Measurements from ENCODE around the gene TEX13B. TPM values are rescaled to one million over a fixed set of nuclear protein-coding genes. Genes with fewer than 3 reads are reported as not detected.

Gene TEX13B, protein sequence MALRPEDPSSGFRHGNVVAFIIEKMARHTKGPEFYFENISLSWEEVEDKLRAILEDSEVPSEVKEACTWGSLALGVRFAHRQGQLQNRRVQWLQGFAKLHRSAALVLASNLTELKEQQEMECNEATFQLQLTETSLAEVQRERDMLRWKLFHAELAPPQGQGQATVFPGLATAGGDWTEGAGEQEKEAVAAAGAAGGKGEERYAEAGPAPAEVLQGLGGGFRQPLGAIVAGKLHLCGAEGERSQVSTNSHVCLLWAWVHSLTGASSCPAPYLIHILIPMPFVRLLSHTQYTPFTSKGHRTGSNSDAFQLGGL
- total RNA-seq: not detected
- not detected for polyA plus RNA-seq (ENCODE audit: insufficient read length in 2 of 2)
- long read RNA-seq, donor 1: 0 reads
- long read RNA-seq, donor 2: 0 reads
- long read RNA-seq, donor 3: 0 reads
- long read RNA-seq, donor 4: 0 reads

- Histone ChIP-seq H3K4me3 (ENCODE audit: low read depth, low read length) (no peak within 1 kb of the TSS), H3K36me3 (ENCODE audit: control insufficient read depth, insufficient read depth, low read length) (no peaks in the 10 kb centered on the region), H3K27ac (ENCODE audit: low read depth, low read length) (no peak within 1 kb of the TSS), H3K9me3 (ENCODE audit: control insufficient read depth, insufficient read depth, low read length) (no peaks in the 10 kb centered on the region), H3K27me3 (ENCODE audit: control insufficient read depth, insufficient read depth, low read length) (no peaks in the 10 kb centered on the region), H3K4me1 (ENCODE audit: control insufficient read depth, insufficient read depth, low read length) (no peaks in the 10 kb centered on the region)
- DNase-seq (ENCODE audit: low read depth in 4 of 6, low spot score in 6 of 6): no peak
- WGBS (ENCODE audit: insufficient coverage): 58% methylated on average over 3 of the region's 6 CpGs
Measured at GRCh38 chrX:107982356-107982755, at the start of gene TEX13B. Gene TEX13B (minus strand): TSS chrX:107982370. CDS start chrX:107982127, 243 bp downstream.

- no peak for DNase-seq (ENCODE audit: low read depth in 4 of 6, low spot score in 6 of 6)
- Histone ChIP-seq H3K4me3 (ENCODE audit: low read depth, low read length) (no peak overlapping the region), H3K27me3 (ENCODE audit: control insufficient read depth, insufficient read depth, low read length) (peaks cover 6% of the 10 kb centered on the region), H3K27ac (ENCODE audit: low read depth, low read length) (no peak overlapping the region), H3K36me3 (ENCODE audit: control insufficient read depth, insufficient read depth, low read length) (no peaks in the 10 kb centered on the region), H3K4me1 (ENCODE audit: control insufficient read depth, insufficient read depth, low read length) (no peaks in the 10 kb centered on the region), H3K9me3 (ENCODE audit: control insufficient read depth, insufficient read depth, low read length) (no peaks in the 10 kb centered on the region)
- WGBS (ENCODE audit: insufficient coverage): 82% methylated on average over 2 of the region's 5 CpGs
Measured at GRCh38 chrX:108029928-108030711, 48.0 kb upstream of the TEX13B start.

- H3K27ac ChIP-seq (ENCODE audit: low read depth, low read length): no peak overlapping the region
- H3K4me3 ChIP-seq (ENCODE audit: low read depth, low read length): no peak overlapping the region
- no peaks in the 10 kb centered on the region for H3K9me3 ChIP-seq (ENCODE audit: control insufficient read depth, insufficient read depth, low read length)
- H3K27me3 ChIP-seq (ENCODE audit: control insufficient read depth, insufficient read depth, low read length): peaks cover 4% of the 10 kb centered on the region
- WGBS (ENCODE audit: insufficient coverage): no CpG with 5 or more reads among the region's 1 CpG
- H3K36me3 ChIP-seq (ENCODE audit: control insufficient read depth, insufficient read depth, low read length): no peaks in the 10 kb centered on the region
- no peaks in the 10 kb centered on the region for H3K4me1 ChIP-seq (ENCODE audit: control insufficient read depth, insufficient read depth, low read length)
- DNase-seq (ENCODE audit: low read depth in 4 of 6, low spot score in 6 of 6): no peak
Measured at GRCh38 chrX:108028854-108029253, 46.7 kb upstream of the TEX13B start.

GRCh38 chrX:108025954-108026600, 43.9 kb upstream of the TEX13B start:
- DNase-seq (ENCODE audit: low read depth in 4 of 6, low spot score in 6 of 6): no peak
- H3K4me1 ChIP-seq (ENCODE audit: control insufficient read depth, insufficient read depth, low read length): no peaks in the 10 kb centered on the region
- H3K9me3 ChIP-seq (ENCODE audit: control insufficient read depth, insufficient read depth, low read length): no peaks in the 10 kb centered on the region
- WGBS (ENCODE audit: insufficient coverage): 63% methylated on average over 1 of the region's 2 CpGs
- no peaks in the 10 kb centered on the region for H3K36me3 ChIP-seq (ENCODE audit: control insufficient read depth, insufficient read depth, low read length)
- H3K27ac ChIP-seq (ENCODE audit: low read depth, low read length): no peak overlapping the region
- peaks cover 3% of the 10 kb centered on the region for H3K27me3 ChIP-seq (ENCODE audit: control insufficient read depth, insufficient read depth, low read length)
- no peak overlapping the region for H3K4me3 ChIP-seq (ENCODE audit: low read depth, low read length)

- no peak overlapping the region for H3K27ac ChIP-seq (ENCODE audit: low read depth, low read length)
- no peak for DNase-seq (ENCODE audit: low read depth in 4 of 6, low spot score in 6 of 6)
- WGBS (ENCODE audit: insufficient coverage): no CpG with 5 or more reads among the region's 1 CpG
Measured at GRCh38 chrX:108025376-108025775, 43.2 kb upstream of the TEX13B start.

DNA sequence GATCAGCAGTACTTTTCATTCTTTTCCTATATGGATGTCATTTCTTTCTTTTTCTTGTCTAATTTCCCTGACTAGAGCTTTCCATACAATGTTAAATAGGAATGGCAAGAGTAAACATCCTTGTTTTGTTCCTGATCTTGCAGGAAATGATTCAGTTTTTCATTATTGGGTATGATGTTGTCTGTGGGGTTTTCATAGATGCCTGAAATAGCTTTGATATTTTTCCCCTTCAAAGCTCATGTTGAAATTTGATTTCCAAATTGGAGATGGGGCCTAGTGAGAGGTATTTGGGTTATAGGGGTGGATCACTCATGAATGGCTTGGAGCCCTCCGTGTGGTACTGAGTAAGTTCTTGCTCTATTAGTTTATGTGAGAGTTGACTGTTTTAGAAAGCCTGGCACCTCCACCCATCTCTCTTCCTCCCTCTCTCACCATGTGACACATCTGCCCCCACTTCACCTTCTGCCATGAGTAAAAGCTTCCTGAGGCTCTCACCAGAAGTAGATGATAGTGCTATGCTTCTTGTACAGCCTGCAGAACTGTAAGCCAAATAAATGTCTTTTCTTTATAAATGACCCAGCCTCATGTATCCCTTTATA, 40.4 kb upstream of the TEX13B start:
- no CpG with 5 or more reads among the region's 1 CpG for WGBS (ENCODE audit: insufficient coverage)
- no peak for DNase-seq (ENCODE audit: low read depth in 4 of 6, low spot score in 6 of 6)
- Histone ChIP-seq H3K27me3 (ENCODE audit: control insufficient read depth, insufficient read depth, low read length) (peaks cover 9% of the 10 kb centered on the region), H3K4me3 (ENCODE audit: low read depth, low read length) (no peak overlapping the region), H3K36me3 (ENCODE audit: control insufficient read depth, insufficient read depth, low read length) (no peaks in the 10 kb centered on the region), H3K4me1 (ENCODE audit: control insufficient read depth, insufficient read depth, low read length) (no peaks in the 10 kb centered on the region), H3K27ac (ENCODE audit: low read depth, low read length) (no peak overlapping the region), H3K9me3 (ENCODE audit: control insufficient read depth, insufficient read depth, low read length) (no peaks in the 10 kb centered on the region)

More at GRCh38 chrX:108025376-108025775, 43.2 kb upstream of the TEX13B start:
- no peak overlapping the region for H3K4me3 ChIP-seq (ENCODE audit: low read depth, low read length)
- H3K9me3 ChIP-seq (ENCODE audit: control insufficient read depth, insufficient read depth, low read length): no peaks in the 10 kb centered on the region
- peaks cover 7% of the 10 kb centered on the region for H3K27me3 ChIP-seq (ENCODE audit: control insufficient read depth, insufficient read depth, low read length)
- H3K4me1 ChIP-seq (ENCODE audit: control insufficient read depth, insufficient read depth, low read length): no peaks in the 10 kb centered on the region
- no peaks in the 10 kb centered on the region for H3K36me3 ChIP-seq (ENCODE audit: control insufficient read depth, insufficient read depth, low read length)

GRCh38 chrX:108020631-108021030, 38.5 kb upstream of the TEX13B start:
- Histone ChIP-seq H3K36me3 (ENCODE audit: control insufficient read depth, insufficient read depth, low read length) (no peaks in the 10 kb centered on the region), H3K9me3 (ENCODE audit: control insufficient read depth, insufficient read depth, low read length) (no peaks in the 10 kb centered on the region), H3K27me3 (ENCODE audit: control insufficient read depth, insufficient read depth, low read length) (peaks cover 9% of the 10 kb centered on the region), H3K4me3 (ENCODE audit: low read depth, low read length) (no peak overlapping the region), H3K4me1 (ENCODE audit: control insufficient read depth, insufficient read depth, low read length) (no peaks in the 10 kb centered on the region), H3K27ac (ENCODE audit: low read depth, low read length) (no peak overlapping the region)
- DNase-seq (ENCODE audit: low read depth in 4 of 6, low spot score in 6 of 6): peak in 1 of 6 donors; percentile 1
- 67% methylated on average over 1 of the region's 2 CpGs for WGBS (ENCODE audit: insufficient coverage)

GRCh38 chrX:108019382-108019875, 37.3 kb upstream of the TEX13B start:
- Histone ChIP-seq H3K4me3 (ENCODE audit: low read depth, low read length) (no peak overlapping the region), H3K27me3 (ENCODE audit: control insufficient read depth, insufficient read depth, low read length) (peaks cover 9% of the 10 kb centered on the region), H3K9me3 (ENCODE audit: control insufficient read depth, insufficient read depth, low read length) (no peaks in the 10 kb centered on the region), H3K27ac (ENCODE audit: low read depth, low read length) (no peak overlapping the region), H3K36me3 (ENCODE audit: control insufficient read depth, insufficient read depth, low read length) (no peaks in the 10 kb centered on the region), H3K4me1 (ENCODE audit: control insufficient read depth, insufficient read depth, low read length) (no peaks in the 10 kb centered on the region)
- DNase-seq (ENCODE audit: low read depth in 4 of 6, low spot score in 6 of 6): no peak
- WGBS (ENCODE audit: insufficient coverage): 43% methylated on average over 3 of the region's 3 CpGs

Measured in spinal cord (tissue), 10 donors.